PC-3 (cell line): ENCODE results near the gene FOXN3. TPM values are rescaled to one million over a fixed set of nuclear protein-coding genes. Genes with fewer than 3 reads are reported as not detected.

Source experiments
- ATAC-seq: fragments of 200-7000 bp; cut with Tn5 transposase; 2 replicates; pipeline ENCODE4 v1.9.1; 2020; ENCODE audit warnings: mild to moderate bottlenecking, moderate library complexity
- BruUV-seq: library from RNA; stranded (reverse); fragments of 400-500 nt; replicated peaks from 2 replicates; lab custom pipeline; 2021; lab: Mats Ljungman, UMichigan
- CTCF ChIA-PET: fragments of 300-600 bp; sonication (Branson Sonifier 250); formaldehyde crosslinking; loops from one replicate; lab custom pipeline; 2022; ENCODE audit warnings: antibody characterized with exemption; lab: Charles Lee
- POLR2A ChIA-PET: fragments of 300-600 bp; sonication (Branson Sonifier 250); formaldehyde crosslinking; loops from one replicate; lab custom pipeline; 2022; ENCODE audit warnings: antibody characterized with exemption; ENCODE audit not compliant: unreplicated experiment; lab: Charles Lee
- DNase-seq: peaks from one replicate; pipeline ENCODE4 v3.0.0-alpha.2; 2015
- H2AFZ ChIP-seq: fragments of 300-600 bp; sonication (generic); 2 replicates; pipeline ENCODE4 v1.6.0; 2016; ENCODE audit warnings: antibody characterized with exemption, low read length
- H3F3A ChIP-seq: fragments of 300-600 bp; sonication (generic); one replicate; pipeline ENCODE4 v1.6.0; 2017; ENCODE audit warnings: antibody characterized with exemption, low read length, control low read depth, mild to moderate bottlenecking; ENCODE audit not compliant: unreplicated experiment
- H3K27ac ChIP-seq: fragments of 300-600 bp; sonication (generic); 2 replicates; pipeline ENCODE4 v1.5.1; 2016; ENCODE audit warnings: mild to moderate bottlenecking, low read length
- H3K27me3 ChIP-seq: fragments of 300-600 bp; sonication (generic); 2 replicates; pipeline ENCODE4 v1.6.1; 2016; ENCODE audit warnings: low read length, mixed read lengths
- H3K36me3 ChIP-seq: fragments of 300-600 bp; sonication (generic); 2 replicates; pipeline ENCODE4 v1.6.1; 2016; ENCODE audit warnings: low read depth, mixed run types, low read length, mixed read lengths
- H3K4me1 ChIP-seq: fragments of 300-600 bp; sonication (generic); 2 replicates; pipeline ENCODE4 v1.5.1; 2016; ENCODE audit warnings: low read length; ENCODE audit not compliant: insufficient read depth
- H3K4me2 ChIP-seq: fragments of 300-600 bp; sonication (generic); 2 replicates; pipeline ENCODE4 v1.6.0; 2016; ENCODE audit warnings: low read length
- H3K4me3 ChIP-seq: fragments of 300-600 bp; sonication (generic); 2 replicates; pipeline ENCODE4 v1.5.1; 2016; ENCODE audit warnings: mild to moderate bottlenecking, low read length, mixed read lengths
- H3K79me2 ChIP-seq: fragments of 300-600 bp; sonication (generic); 2 replicates; pipeline ENCODE4 v1.6.1; 2017; ENCODE audit warnings: low read length, mixed read lengths
- H3K9ac ChIP-seq: fragments of 300-600 bp; sonication (generic); 2 replicates; pipeline ENCODE4 v1.6.0; 2016; ENCODE audit warnings: mild to moderate bottlenecking, low read length
- H3K9me2 ChIP-seq: fragments of 300-600 bp; sonication (generic); replicated peaks from 2 replicates; pipeline ENCODE4 v1.6.1; 2016; ENCODE audit warnings: mixed run types, low read length, mixed read lengths
- H3K9me3 ChIP-seq: fragments of 300-600 bp; sonication (generic); 2 replicates; pipeline ENCODE4 v1.6.1; 2016; ENCODE audit warnings: low read length, mixed read lengths
- H4K20me1 ChIP-seq: fragments of 300-600 bp; sonication (generic); 2 replicates; pipeline ENCODE4 v1.6.1; 2016; ENCODE audit warnings: low read length, mixed read lengths
- EZH2 ChIP-seq: fragments of 300-600 bp; sonication (generic); IDR thresholded peaks from one replicate; pipeline ENCODE4 v1.6.1; 2017; ENCODE audit warnings: antibody characterized with exemption, mild to moderate bottlenecking, low read length; ENCODE audit not compliant: unreplicated experiment
- EZH2phosphoT487 ChIP-seq: fragments of 300-600 bp; sonication (generic); IDR thresholded peaks from 2 replicates; pipeline ENCODE4 v1.6.1; 2018; ENCODE audit warnings: mild to moderate bottlenecking, antibody characterized with exemption, low read length, borderline replicate concordance
- intact Hi-C: fragments of 100-400 bp; cut with micrococcal nuclease; formaldehyde crosslinking; loops from 2 replicates; pipeline ENCODE4 v1.9.0; 2023
- total RNA-seq: library from RNA; depleted of rRNA; stranded (reverse); fragments of >200 nt; gene quantifications from 2 replicates; pipeline ENCODE4 v1.2.3, GENCODE V29; 2014
- TF ChIP-seq, protein P1 (sequence below): fragments of 300-600 bp; sonication (generic); conservative IDR thresholded peaks from 2 replicates; pipeline ENCODE4 v1.5.1; 2017; ENCODE audit warnings: antibody characterized with exemption, low read depth, mild to moderate bottlenecking, low read length

The FOXN3 gene
- total RNA-seq, 1 experiment from 2014 or later = 13.3 TPM

DNA sequence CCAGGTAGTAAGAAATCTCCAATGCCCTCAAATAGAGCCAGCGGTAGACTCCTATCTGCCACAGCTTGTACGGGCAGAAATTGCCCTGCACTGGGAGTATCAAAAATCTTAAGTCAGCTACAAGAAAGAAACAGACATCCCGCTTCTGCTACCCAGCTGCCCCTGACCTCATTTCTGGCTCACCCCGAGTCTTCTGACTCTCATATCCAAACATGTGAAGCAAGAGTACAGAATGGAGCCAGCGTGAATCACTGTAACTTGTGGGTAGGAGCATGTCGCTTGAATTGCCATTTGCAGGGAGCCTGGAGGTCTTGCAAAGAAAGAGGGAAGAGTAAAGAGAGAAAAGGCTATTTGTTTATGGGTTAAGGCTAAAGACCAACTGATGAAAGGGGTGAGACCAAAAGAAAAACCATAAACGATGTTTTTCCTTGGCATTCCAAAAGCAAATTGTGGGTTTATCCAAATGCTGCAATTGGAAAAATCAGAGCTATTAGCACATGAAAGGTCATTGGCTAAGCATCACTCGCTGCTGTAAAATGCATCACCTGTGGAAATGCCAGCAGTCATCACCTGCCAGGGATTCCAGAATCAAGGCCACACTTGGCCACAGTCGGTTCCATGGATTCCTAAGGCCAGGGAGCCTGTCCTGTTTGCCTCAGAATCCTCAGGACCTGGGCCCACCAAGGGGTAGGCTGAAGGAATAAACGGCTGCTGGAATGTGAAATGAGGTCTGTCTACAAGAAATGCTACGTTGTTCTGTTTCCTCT lies 86.6 kb downstream of the FOXN3 start:
- intact Hi-C loops = no loop called here

DNA sequence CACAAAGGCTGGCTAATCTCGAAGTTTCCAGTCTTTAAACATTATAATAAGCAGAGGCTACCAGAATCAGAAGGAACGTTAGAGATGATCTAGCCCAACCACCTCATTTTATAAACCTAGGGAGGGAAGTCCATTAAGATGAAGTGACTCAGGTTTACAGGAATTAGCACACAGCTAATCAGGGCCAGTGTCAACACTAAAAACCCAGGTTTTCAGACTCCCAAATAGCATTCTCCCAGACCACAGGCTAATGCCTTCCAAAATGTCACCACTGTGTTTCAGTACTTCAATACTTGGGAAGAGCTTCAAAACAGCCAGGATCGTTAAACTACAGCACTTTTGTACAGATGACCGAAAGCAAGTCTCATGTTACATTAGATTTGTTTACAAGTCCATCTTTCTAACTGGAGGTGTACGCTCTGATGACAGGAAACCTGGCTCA lies 89.2 kb downstream of the FOXN3 start:
- POLR2A ChIA-PET = no interaction called here
- Histone ChIP-seq H3K4me1 (peaks cover 22% of the 10 kb centered on the region), H3K27ac (peak overlapping the region; percentile 8; the same call in 1 of the 2 replicates), H3K36me3 (no peaks in the 10 kb centered on the region), H4K20me1 (no peaks in the 10 kb centered on the region), H3K27me3 (no peaks in the 10 kb centered on the region), H3K4me2 (peak overlapping the region; percentile 11), H3K79me2 (no peaks in the 10 kb centered on the region), H3K9ac (no peak overlapping the region), H3K4me3 (no peak overlapping the region), H3F3A (no peaks in the 10 kb centered on the region), H2AFZ (no peak overlapping the region), H3K9me2 (no peaks in the 10 kb centered on the region), H3K9me3 (no peaks in the 10 kb centered on the region)
- DNase-seq (peak; percentile 35), ATAC-seq (peak; percentile 81)
- BruUV-seq = no TSS peak
- no peak for TF ChIP-seq EZH2
- CTCF ChIA-PET = no interaction called here
- intact Hi-C loops = loop anchor here (1.0 to 2.0 kb wide), 2 partner anchors 23 to 80 kb away; no protein-coding TSS in a partner anchor

More for the DNA sequence above, 86.6 kb downstream of the FOXN3 start:
- H3K4me3 ChIP-seq = no peak overlapping the region
- H2AFZ ChIP-seq = no peak overlapping the region
- no peaks in the 10 kb centered on the region for H3K27me3 ChIP-seq
- H3K9ac ChIP-seq = no peak overlapping the region
- no peaks in the 10 kb centered on the region for H3K9me3 ChIP-seq
- peaks cover 22% of the 10 kb centered on the region for H3K4me1 ChIP-seq
- no peak for DNase-seq
- H3F3A ChIP-seq = no peaks in the 10 kb centered on the region
- no peaks in the 10 kb centered on the region for H4K20me1 ChIP-seq
- H3K4me2 ChIP-seq = no peak overlapping the region
- H3K36me3 ChIP-seq = no peaks in the 10 kb centered on the region
- CTCF ChIA-PET = no interaction called here
- TF ChIP-seq EZH2phosphoT487 (no peak), EZH2 (no peak)
- TF ChIP-seq, protein P1, sequence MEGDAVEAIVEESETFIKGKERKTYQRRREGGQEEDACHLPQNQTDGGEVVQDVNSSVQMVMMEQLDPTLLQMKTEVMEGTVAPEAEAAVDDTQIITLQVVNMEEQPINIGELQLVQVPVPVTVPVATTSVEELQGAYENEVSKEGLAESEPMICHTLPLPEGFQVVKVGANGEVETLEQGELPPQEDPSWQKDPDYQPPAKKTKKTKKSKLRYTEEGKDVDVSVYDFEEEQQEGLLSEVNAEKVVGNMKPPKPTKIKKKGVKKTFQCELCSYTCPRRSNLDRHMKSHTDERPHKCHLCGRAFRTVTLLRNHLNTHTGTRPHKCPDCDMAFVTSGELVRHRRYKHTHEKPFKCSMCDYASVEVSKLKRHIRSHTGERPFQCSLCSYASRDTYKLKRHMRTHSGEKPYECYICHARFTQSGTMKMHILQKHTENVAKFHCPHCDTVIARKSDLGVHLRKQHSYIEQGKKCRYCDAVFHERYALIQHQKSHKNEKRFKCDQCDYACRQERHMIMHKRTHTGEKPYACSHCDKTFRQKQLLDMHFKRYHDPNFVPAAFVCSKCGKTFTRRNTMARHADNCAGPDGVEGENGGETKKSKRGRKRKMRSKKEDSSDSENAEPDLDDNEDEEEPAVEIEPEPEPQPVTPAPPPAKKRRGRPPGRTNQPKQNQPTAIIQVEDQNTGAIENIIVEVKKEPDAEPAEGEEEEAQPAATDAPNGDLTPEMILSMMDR = no peak
- POLR2A ChIA-PET = no interaction called here
- BruUV-seq = no TSS peak
- no peaks in the 10 kb centered on the region for H3K79me2 ChIP-seq
- no peaks in the 10 kb centered on the region for H3K9me2 ChIP-seq
- no peak for ATAC-seq
- H3K27ac ChIP-seq = no peak overlapping the region

DNA sequence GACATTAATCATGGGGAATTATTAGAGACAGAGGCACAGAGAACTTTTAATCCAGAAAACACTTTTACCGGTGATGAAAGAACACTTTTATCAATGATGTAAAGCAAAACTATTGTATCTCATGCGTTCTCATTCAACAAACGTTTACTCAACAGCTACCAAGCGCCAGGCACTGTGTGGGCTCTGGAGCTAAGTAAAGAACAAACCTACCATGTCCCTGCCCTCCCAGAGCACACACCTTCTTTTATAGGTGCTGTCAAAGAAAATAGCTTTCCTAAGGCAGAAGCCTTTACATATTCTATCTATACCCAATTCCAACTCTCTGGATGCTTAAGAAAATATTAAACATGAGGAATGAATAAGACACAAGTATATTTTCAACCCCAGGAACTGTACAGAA lies 91.1 kb downstream of the FOXN3 start:
- Histone ChIP-seq H3K9me3 (no peaks in the 10 kb centered on the region), H3K4me2 (no peak overlapping the region), H3K79me2 (no peaks in the 10 kb centered on the region), H3K9me2 (no peaks in the 10 kb centered on the region), H3K27ac (no peak overlapping the region), H3F3A (no peaks in the 10 kb centered on the region), H3K4me1 (peaks cover 12% of the 10 kb centered on the region), H3K36me3 (no peaks in the 10 kb centered on the region), H3K27me3 (no peaks in the 10 kb centered on the region), H3K4me3 (no peak overlapping the region), H3K9ac (no peak overlapping the region), H2AFZ (no peak overlapping the region), H4K20me1 (no peaks in the 10 kb centered on the region)
- ChIA-PET POLR2A (no interaction called here), CTCF (no interaction called here)
- TF ChIP-seq EZH2phosphoT487 = no peak
- TF ChIP-seq EZH2 = no peak
- BruUV-seq = no TSS peak
- no peak for DNase-seq
- ATAC-seq = no peak
- intact Hi-C loops = loop anchor here (2.0 kb wide), 1 partner anchor 21 kb away; no protein-coding TSS in a partner anchor
